Uterus (tissue), 4 donors: ENCODE data around the gene KIAA1217. TPM values are rescaled to one million over a fixed set of nuclear protein-coding genes. Genes with fewer than 3 reads are reported as not detected.

Experiments
- DNase-seq, 2 donors: peaks; one replicate each; pipeline ENCODE4 v3.0.0-alpha.2; 2019 to 2020
- H3K27ac ChIP-seq, 2 donors: fragments of 200-600 bp; sonication (generic); 1 replicate in 1 of 2; 2 replicates in 1 of 2; pipeline ENCODE4 v1.5.1; 2016 to 2018
- H3K27me3 ChIP-seq, 2 donors: fragments of 200-600 bp; sonication (generic); one replicate each; pipeline ENCODE4 v1.5.1; 2018 to 2019; ENCODE audit warnings: control low read depth in 1 of 2
- H3K36me3 ChIP-seq, 2 donors: fragments of 200-600 bp; sonication (generic); one replicate each; pipeline ENCODE4 v1.5.1; 2019; ENCODE audit warnings: control low read depth in 1 of 2
- H3K4me1 ChIP-seq, 2 donors: fragments of 200-600 bp; sonication (generic); one replicate each; pipeline ENCODE4 v1.5.1; 2018 to 2019; ENCODE audit warnings: control low read depth in 1 of 2
- H3K4me3 ChIP-seq, 2 donors: fragments of 200-600 bp; sonication (generic); 1 replicate in 1 of 2; 2 replicates in 1 of 2; pipeline ENCODE4 v1.5.1; 2018 to 2019; ENCODE audit warnings: mild to moderate bottlenecking in 1 of 2
- H3K9me3 ChIP-seq, 2 donors: fragments of 200-600 bp; sonication (generic); one replicate each; pipeline ENCODE4 v1.5.1; 2019; ENCODE audit warnings: control low read depth in 1 of 2
- CTCF ChIP-seq, 4 experiments: fragments of 200-600 bp in 2 of 4; fragments of 450-650 bp in 2 of 4; sonication (generic) in 2 of 4; IDR thresholded peaks; one replicate each; pipeline ENCODE4 v1.5.1; 2016 to 2019; ENCODE audit warnings: antibody characterized with exemption in 4 of 4, mild to moderate bottlenecking in 2 of 4, moderate library complexity in 1 of 4
- POLR2A ChIP-seq, 2 donors: fragments of 450-650 bp; IDR thresholded peaks; one replicate each; pipeline ENCODE4 v1.6.1; 2016; ENCODE audit warnings: antibody characterized with exemption in 2 of 2, mild to moderate bottlenecking in 1 of 2, moderate library complexity in 1 of 2
- intact Hi-C: fragments of 100-400 bp; cut with DNase I; formaldehyde crosslinking; loops from one replicate; pipeline ENCODE4 v1.15.1; 2023; ENCODE audit warnings: low total_unique reads
- total RNA-seq, 4 donors: library from RNA; depleted of rRNA in 3 of 4; stranded (reverse); fragments of >200 nt in 3 of 4; gene quantifications; one replicate each; pipeline versions ENCODE4 v1.1.0 to v1.2.4, GENCODE V29; 2014 to 2023
- donor health status: DM: yes; HTN: yes; CAD: no.

The KIAA1217 gene
- total RNA-seq, 4 donors from 2014 or later, result 3.5 to 38.2 (median 11.6) TPM

GRCh38 chr10:24384954-24385353, 176.0 kb downstream of the KIAA1217 start:
- TF ChIP-seq CTCF (IDR thresholded peaks at IDR 0.05) (no peak), POLR2A (IDR thresholded peaks at IDR 0.05) (no peak)
- no peak for DNase-seq
- Histone ChIP-seq H3K4me1 (no peaks in the 10 kb centered on the region), H3K36me3 (no peaks in the 10 kb centered on the region), H3K4me3 (no peak overlapping the region), H3K27me3 (no peaks in the 10 kb centered on the region), H3K27ac (no peak overlapping the region), H3K9me3 (no peaks in the 10 kb centered on the region)
- intact Hi-C loops, result no loop called here

- TF ChIP-seq POLR2A (IDR thresholded peaks at IDR 0.05), result no peak
- TF ChIP-seq CTCF (IDR thresholded peaks at IDR 0.05), result no peak
- H3K4me1 ChIP-seq, result no peaks in the 10 kb centered on the region
- no peaks in the 10 kb centered on the region for H3K27me3 ChIP-seq
- H3K9me3 ChIP-seq, result no peaks in the 10 kb centered on the region
- H3K36me3 ChIP-seq, result no peaks in the 10 kb centered on the region
- H3K27ac ChIP-seq, result no peak overlapping the region
- H3K4me3 ChIP-seq, result no peak overlapping the region
- intact Hi-C loops, result no loop called here
- no peak for DNase-seq
Observed at GRCh38 chr10:24385776-24386175, 176.8 kb downstream of the KIAA1217 start.

- no peaks in the 10 kb centered on the region for H3K9me3 ChIP-seq
- H3K4me1 ChIP-seq, result no peaks in the 10 kb centered on the region
- no peak for DNase-seq
- intact Hi-C loops, result no loop called here
- no peak overlapping the region for H3K27ac ChIP-seq
- H3K36me3 ChIP-seq, result no peaks in the 10 kb centered on the region
- no peak for TF ChIP-seq POLR2A (IDR thresholded peaks at IDR 0.05)
- no peak for TF ChIP-seq CTCF (IDR thresholded peaks at IDR 0.05)
- no peaks in the 10 kb centered on the region for H3K27me3 ChIP-seq
- no peak overlapping the region for H3K4me3 ChIP-seq
Observed at GRCh38 chr10:24390146-24390700, 181.3 kb downstream of the KIAA1217 start.

- Histone ChIP-seq H3K27ac (no peak overlapping the region), H3K27me3 (no peaks in the 10 kb centered on the region), H3K4me3 (no peak overlapping the region), H3K4me1 (no peaks in the 10 kb centered on the region), H3K36me3 (no peaks in the 10 kb centered on the region), H3K9me3 (no peaks in the 10 kb centered on the region)
- TF ChIP-seq POLR2A (IDR thresholded peaks at IDR 0.05), result no peak
- no peak for TF ChIP-seq CTCF (IDR thresholded peaks at IDR 0.05)
- intact Hi-C loops, result no loop called here
- no peak for DNase-seq
Observed at GRCh38 chr10:24390746-24391145, 181.8 kb downstream of the KIAA1217 start.

- DNase-seq, result no peak
- Histone ChIP-seq H3K4me3 (no peak overlapping the region), H3K27ac (no peak overlapping the region), H3K4me1 (no peaks in the 10 kb centered on the region), H3K36me3 (no peaks in the 10 kb centered on the region), H3K27me3 (no peaks in the 10 kb centered on the region), H3K9me3 (no peaks in the 10 kb centered on the region)
- intact Hi-C loops, result no loop called here
- TF ChIP-seq POLR2A (IDR thresholded peaks at IDR 0.05) (no peak), CTCF (IDR thresholded peaks at IDR 0.05) (no peak)
Observed at GRCh38 chr10:24393201-24393600, 184.3 kb downstream of the KIAA1217 start.
